ENCODE measurements around the gene ATF5.

DNA sequence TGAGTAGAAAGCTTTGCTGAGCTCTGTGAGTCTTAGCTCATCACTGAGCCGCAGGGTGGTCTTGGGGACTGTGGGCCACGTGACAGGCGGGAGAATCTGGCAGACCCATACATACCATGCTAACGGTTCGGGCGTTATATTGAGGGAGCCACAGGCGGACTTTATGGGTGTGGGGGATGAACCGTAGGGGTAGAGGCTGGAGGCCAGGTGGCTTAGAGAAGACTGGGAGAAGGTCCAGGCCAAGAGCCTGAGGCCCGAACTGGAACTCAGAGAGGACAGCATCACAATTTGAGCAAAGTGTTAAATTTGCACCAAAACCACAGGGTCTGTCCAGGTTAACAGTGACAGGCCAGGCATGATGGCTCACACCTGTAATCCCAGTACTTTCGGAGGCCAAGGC, 15.3 kb upstream of the ATF5 start:
- TF ChIP-seq POLR2A (IDR thresholded peaks at IDR 0.05) = no peak
- TF ChIP-seq, protein P1, sequence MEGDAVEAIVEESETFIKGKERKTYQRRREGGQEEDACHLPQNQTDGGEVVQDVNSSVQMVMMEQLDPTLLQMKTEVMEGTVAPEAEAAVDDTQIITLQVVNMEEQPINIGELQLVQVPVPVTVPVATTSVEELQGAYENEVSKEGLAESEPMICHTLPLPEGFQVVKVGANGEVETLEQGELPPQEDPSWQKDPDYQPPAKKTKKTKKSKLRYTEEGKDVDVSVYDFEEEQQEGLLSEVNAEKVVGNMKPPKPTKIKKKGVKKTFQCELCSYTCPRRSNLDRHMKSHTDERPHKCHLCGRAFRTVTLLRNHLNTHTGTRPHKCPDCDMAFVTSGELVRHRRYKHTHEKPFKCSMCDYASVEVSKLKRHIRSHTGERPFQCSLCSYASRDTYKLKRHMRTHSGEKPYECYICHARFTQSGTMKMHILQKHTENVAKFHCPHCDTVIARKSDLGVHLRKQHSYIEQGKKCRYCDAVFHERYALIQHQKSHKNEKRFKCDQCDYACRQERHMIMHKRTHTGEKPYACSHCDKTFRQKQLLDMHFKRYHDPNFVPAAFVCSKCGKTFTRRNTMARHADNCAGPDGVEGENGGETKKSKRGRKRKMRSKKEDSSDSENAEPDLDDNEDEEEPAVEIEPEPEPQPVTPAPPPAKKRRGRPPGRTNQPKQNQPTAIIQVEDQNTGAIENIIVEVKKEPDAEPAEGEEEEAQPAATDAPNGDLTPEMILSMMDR (IDR thresholded peaks at IDR 0.05) = no peak

Data from right lobe of liver (tissue), 4 donors.